Lung (tissue), 12 donors: ENCODE data around the gene NXN. TPM values are rescaled to one million over a fixed set of nuclear protein-coding genes. Genes with fewer than 3 reads are reported as not detected.

Experiments
- ATAC-seq: fragments of 200-7000 bp; cut with Tn5 transposase; one replicate; pipeline ENCODE4 v1.9.1; 2020; ENCODE audit warnings: moderate number of reproducible peaks; ENCODE audit not compliant: insufficient read depth, low FRiP score
- DNase-seq, 3 donors: peaks; one replicate each; pipeline ENCODE4 v3.0.0-alpha.2; 2013 to 2017
- H3K27ac ChIP-seq, 2 donors: one replicate each; pipeline ENCODE4 v1.5.1; 2013; ENCODE audit warnings: mild to moderate bottlenecking in 2 of 2, moderate library complexity in 2 of 2, control low read depth in 1 of 2, inconsistent platforms in 1 of 2, low read depth in 1 of 2, low read length in 1 of 2
- H3K27me3 ChIP-seq, 3 donors: one replicate each; pipeline ENCODE4 v1.5.1; 2013; ENCODE audit warnings: low read length in 2 of 3; ENCODE audit not compliant: control insufficient read depth in 3 of 3, insufficient read depth in 3 of 3
- H3K36me3 ChIP-seq, 4 donors: one replicate each; pipeline ENCODE4 v1.5.1; 2013; ENCODE audit warnings: low read length in 4 of 4, mild to moderate bottlenecking in 1 of 4, moderate library complexity in 1 of 4; ENCODE audit not compliant: control insufficient read depth in 4 of 4, insufficient read depth in 4 of 4
- H3K4me1 ChIP-seq, 5 donors: one replicate each; pipeline ENCODE4 v1.5.1; 2013; ENCODE audit warnings: low read length in 5 of 5, mild to moderate bottlenecking in 2 of 5, moderate library complexity in 1 of 5; ENCODE audit not compliant: control insufficient read depth in 5 of 5, insufficient read depth in 5 of 5
- H3K4me3 ChIP-seq: one replicate; pipeline ENCODE4 v1.5.1; 2013; ENCODE audit warnings: mild to moderate bottlenecking, control low read depth, moderate library complexity
- H3K9ac ChIP-seq, 2 donors: one replicate each; pipeline ENCODE4 v1.5.1; 2013; ENCODE audit warnings: low read length in 2 of 2, control low read depth in 1 of 2; ENCODE audit not compliant: insufficient read depth in 1 of 2
- H3K9me3 ChIP-seq, 4 donors: one replicate each; pipeline ENCODE4 v1.5.1; 2013; ENCODE audit warnings: low read length in 3 of 4, mild to moderate bottlenecking in 1 of 4, moderate library complexity in 1 of 4; ENCODE audit not compliant: control insufficient read depth in 4 of 4, insufficient read depth in 3 of 4
- WGBS, 2 donors: extraction: QIAGEN DNeasy Blood & Tissue Kit; methylation state at CpG; one replicate each; pipeline ENCODE4 v1.1.7; 2013; 5-methylcytosine and 5-hydroxymethylcytosine counted together
- polyA plus RNA-seq, 2 donors: library from polyadenylated mRNA; stranded (reverse); fragments of 200-250 nt; gene quantifications; one replicate each; pipeline ENCODE4 v1.2.1, GENCODE V29; 2013
- total RNA-seq, 2 donors: library from RNA; depleted of rRNA in 1 of 2; stranded (reverse); fragments of >200 nt in 1 of 2; gene quantifications; one replicate each; pipeline ENCODE4 v1.2.1, GENCODE V29; 2014 to 2021
- TF ChIP-seq, protein P1 (sequence below): IDR thresholded peaks from 2 replicates; pipeline ENCODE4 v1.5.1; 2012; ENCODE audit warnings: mild to moderate bottlenecking; ENCODE audit errors: control extremely low read depth, extremely low read depth
- donor health status: control.
- donor health status: control.
- donor health status: Bipolar disorder and iron deficiency.
- donor health status: healthy.
- donor health status: DM: yes; HTN: yes; CAD: no.

Gene NXN
- total and polyA plus RNA-seq, 4 donors = 17.6 to 57.7 (median 39.9) TPM

GRCh38 chr17:1011138-1011537 lies 31.6 kb upstream of the NXN start:
- Histone ChIP-seq H3K9me3 (no peaks in the 10 kb centered on the region), H3K36me3 (peaks cover 0 to 63% (median 15%) of the 10 kb centered on the region in 4 donors), H3K4me1 (peaks cover 0 to 4% (median 3%) of the 10 kb centered on the region in 5 donors), H3K27me3 (no peaks in the 10 kb centered on the region), H3K4me3 (no peak overlapping the region), H3K9ac (no peak overlapping the region), H3K27ac (peak overlapping the region in 1 of 2 donors; percentile 7)
- ATAC-seq (no peak), DNase-seq (no peak)
- 87 to 88% methylated on average over 10 of the region's 10 CpGs for WGBS, 2 donors
- TF ChIP-seq, protein P1, sequence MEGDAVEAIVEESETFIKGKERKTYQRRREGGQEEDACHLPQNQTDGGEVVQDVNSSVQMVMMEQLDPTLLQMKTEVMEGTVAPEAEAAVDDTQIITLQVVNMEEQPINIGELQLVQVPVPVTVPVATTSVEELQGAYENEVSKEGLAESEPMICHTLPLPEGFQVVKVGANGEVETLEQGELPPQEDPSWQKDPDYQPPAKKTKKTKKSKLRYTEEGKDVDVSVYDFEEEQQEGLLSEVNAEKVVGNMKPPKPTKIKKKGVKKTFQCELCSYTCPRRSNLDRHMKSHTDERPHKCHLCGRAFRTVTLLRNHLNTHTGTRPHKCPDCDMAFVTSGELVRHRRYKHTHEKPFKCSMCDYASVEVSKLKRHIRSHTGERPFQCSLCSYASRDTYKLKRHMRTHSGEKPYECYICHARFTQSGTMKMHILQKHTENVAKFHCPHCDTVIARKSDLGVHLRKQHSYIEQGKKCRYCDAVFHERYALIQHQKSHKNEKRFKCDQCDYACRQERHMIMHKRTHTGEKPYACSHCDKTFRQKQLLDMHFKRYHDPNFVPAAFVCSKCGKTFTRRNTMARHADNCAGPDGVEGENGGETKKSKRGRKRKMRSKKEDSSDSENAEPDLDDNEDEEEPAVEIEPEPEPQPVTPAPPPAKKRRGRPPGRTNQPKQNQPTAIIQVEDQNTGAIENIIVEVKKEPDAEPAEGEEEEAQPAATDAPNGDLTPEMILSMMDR = no peak

GRCh38 chr17:1010586-1010985 lies 31.0 kb upstream of the NXN start:
- H3K4me1 ChIP-seq = peaks cover 0 to 9% (median 6%) of the 10 kb centered on the region in 5 donors
- peaks cover 0 to 67% (median 15%) of the 10 kb centered on the region in 4 donors for H3K36me3 ChIP-seq
- no peak for ATAC-seq
- H3K4me3 ChIP-seq = no peak overlapping the region
- DNase-seq = no peak
- peak overlapping the region in 1 of 2 donors; percentile 42 for H3K27ac ChIP-seq
- TF ChIP-seq, protein P1 = no peak
- 67 to 77% methylated on average over 14 of the region's 14 CpGs for WGBS, 2 donors
- no peaks in the 10 kb centered on the region for H3K27me3 ChIP-seq
- no peak overlapping the region for H3K9ac ChIP-seq
- H3K9me3 ChIP-seq = no peaks in the 10 kb centered on the region

DNA sequence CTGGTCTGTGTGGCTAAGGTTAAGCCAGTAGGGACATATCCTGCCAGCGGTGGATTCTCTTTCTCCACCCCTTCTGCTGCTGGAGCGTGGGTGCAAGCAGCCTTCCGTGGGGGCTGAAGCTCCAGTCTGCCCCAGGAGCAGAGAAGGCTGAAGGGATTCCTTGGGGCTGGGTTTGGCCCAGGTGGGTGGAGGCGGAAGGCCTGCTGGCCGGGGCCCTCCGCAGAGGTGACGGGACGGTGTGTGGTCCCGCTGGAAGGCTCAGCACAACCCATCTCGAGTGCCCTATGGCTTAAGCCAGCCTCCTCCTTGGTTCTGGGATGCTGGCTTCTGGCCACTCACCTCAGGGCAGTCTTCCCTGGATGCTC lies 30.5 kb upstream of the NXN start:
- Histone ChIP-seq H3K4me1 (peaks cover 0 to 14% (median 6%) of the 10 kb centered on the region in 5 donors), H3K9me3 (no peaks in the 10 kb centered on the region), H3K27ac (peak overlapping the region in 1 of 2 donors; percentile 42), H3K36me3 (peaks cover 0 to 71% (median 16%) of the 10 kb centered on the region in 4 donors), H3K9ac (no peak overlapping the region), H3K4me3 (no peak overlapping the region), H3K27me3 (no peaks in the 10 kb centered on the region)
- TF ChIP-seq, protein P1 = no peak
- no peak for DNase-seq
- ATAC-seq = no peak
- 92 to 95% methylated on average over 10 of the region's 10 CpGs for WGBS, 2 donors
